AG09319 (cell line): Measurements from ENCODE around the gene TBC1D14.
"Not testable (repeated sequence)": the region's sequence is repeated elsewhere in the genome, so short reads cannot be mapped to it uniquely, and the experiment has no call there.

ENCODE experiments used
- DNase-seq: peaks from one replicate; pipeline ENCODE4 v3.0.0-alpha.2; 2010; ENCODE audit warnings: low read depth; ENCODE audit errors: extremely low read depth
- CTCF ChIP-seq: IDR thresholded peaks from 2 replicates; pipeline ENCODE4 v1.5.1; 2011; ENCODE audit warnings: low read depth, mild to moderate bottlenecking, inconsistent platforms, low read length, moderate library complexity

Gene TBC1D14

DNA sequence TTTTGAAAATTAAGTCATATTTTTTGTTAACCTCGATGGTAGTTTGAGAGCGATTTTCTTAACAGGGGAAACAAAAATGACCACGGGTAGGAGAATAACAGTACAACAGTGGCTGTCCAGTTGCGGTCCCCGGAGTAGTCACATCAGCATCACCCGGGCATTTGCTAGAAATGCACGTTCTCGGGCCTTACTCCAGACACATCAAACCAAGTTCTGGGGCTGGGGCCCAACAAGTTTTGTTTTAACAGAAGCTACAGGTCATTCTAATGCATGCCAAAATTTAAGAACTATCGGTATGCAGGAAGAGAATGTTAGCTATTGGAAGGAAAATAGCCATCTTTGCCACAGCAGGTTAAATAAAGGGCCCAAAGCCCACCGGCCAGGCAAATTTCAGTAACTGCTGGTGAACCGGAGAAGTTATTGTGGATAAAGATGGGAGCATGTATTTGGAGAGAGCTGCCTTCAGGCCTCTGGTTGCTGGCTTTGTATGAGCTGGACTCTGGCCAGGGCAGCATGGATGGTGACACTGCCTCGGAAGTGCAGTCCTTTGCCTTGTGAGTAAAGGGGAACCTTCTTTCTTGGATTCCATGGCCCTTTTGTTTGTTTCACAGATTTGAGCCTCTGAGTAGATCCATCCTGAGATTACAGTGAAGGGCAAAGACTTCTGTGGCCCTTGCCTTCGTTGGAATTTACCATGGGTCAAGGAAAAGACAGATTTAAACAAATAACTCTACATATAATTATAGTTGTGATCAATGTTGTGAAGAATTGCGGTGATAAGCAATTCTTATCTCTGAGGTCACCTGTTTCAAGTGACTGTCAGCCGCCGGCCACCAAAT lies 62.1 kb downstream of the TBC1D14 start:
- TF ChIP-seq CTCF, result no peak
- DNase-seq, result no peak

DNA sequence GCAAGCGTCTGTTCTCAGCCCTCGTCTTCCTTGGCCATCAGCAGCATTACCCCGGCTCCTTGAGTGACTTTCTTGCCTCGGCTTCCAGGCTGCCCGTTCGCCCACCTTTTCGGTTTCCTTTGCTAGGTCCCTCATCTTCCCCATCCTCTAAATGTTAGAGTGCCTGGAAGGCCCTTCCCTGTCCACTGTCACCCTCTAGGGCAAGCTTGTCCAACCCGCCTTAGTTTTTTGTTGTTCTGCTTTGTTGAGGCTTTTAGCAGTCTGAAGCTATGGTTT lies 62.7 kb downstream of the TBC1D14 start:
- TF ChIP-seq CTCF, result no peak
- no peak for DNase-seq

DNA sequence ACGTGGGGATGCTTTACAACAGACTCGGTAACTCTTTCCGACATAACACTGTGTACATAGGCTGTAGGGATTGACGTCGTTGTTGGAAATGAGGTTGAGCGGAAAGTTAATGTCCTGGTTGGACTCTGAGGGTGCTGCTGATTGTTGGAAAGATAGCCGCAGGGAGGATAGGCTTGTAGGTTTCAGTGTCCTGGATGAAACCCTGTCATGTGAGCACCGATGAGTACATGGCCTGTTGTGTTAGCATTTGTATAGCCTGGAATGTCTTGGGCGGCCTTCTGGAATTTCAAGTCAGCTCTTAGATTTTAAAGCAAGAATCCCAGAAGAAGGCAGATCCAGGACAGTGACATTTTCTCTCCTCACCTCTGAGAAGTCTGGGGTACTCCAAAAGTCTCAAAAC lies 63.3 kb downstream of the TBC1D14 start:
- TF ChIP-seq CTCF, result no peak
- no peak for DNase-seq

DNA sequence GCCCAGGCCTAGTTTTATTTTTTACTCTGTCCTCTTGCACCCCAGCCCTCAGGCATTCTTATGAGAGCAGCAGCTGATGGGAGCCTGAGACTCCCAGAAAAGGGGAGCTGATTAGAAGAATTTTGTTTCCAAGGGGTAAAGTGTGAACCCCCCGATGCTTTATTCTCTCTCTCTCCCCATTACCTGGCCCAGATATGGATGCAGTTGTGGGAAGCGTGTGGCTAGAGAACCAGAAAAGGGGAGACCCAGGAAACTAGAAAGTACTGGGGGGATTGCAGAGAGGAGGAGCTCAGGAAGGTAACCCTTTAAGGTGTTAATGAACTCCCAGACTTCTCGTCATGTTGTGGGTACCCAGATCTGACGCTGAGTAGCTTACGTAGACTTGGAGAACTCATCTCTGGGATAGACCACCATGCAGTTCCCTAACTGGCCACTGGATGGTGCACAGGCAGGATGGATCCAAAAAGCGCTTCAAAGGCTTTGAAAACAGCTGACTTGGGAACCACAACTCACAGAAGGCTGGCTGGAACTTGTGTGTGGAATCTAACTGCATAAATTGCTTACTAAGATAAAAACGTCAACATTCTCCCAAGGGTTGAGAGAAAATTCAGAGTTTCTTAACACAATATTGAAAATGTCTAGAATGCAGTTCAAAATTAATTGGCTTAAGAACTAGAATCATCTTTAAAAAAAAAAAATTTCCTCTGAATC lies 64.7 kb downstream of the TBC1D14 start:
- peak; percentile 99 for TF ChIP-seq CTCF
- DNase-seq, result peak; percentile 54

GRCh38 chr4:6977846-6978245 lies 68.2 kb downstream of the TBC1D14 start:
- DNase-seq, result not testable (repeated sequence)

- no peak for TF ChIP-seq CTCF
Measured at GRCh38 chr4:6983544-6984142, 74.0 kb downstream of the TBC1D14 start.

DNA sequence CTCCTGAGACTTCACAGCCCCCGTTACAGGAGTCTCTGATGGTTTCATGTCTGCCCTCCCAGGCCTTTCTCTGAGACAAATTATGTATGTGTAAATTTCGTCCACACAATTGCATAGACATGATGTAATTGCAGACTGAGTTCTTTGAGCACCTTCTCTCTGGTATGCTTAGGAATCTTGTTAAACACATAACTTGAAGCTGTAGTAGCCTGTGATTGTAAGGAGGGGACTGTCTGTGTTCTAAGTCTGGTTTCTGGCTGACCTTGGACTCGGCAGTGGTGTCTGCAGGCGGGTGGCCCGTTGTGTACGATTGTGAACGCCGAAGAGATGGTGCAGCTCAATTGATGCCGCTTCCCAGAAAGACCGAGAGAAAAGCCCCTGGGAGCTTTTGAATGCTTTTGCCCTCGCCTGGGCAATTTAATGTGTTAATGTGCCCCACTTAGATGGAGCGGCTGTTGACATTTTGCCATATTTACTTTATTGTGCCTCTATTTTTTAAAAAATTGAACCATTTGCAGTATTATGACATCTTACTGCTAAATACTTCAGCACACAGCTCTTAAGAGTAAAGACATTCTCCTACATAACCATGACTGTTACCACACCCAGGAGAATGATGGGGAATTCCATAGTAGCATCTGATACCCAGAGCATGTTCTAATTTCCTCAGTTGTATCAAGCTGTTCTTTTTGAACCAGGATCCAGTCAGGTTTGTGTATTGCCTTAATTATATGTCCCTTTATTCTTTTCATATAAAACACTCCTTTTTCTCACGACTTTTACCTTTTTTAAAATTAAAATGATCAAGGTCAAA lies 75.2 kb downstream of the TBC1D14 start:
- DNase-seq, result no peak
- TF ChIP-seq CTCF, result no peak

More at GRCh38 chr4:6983544-6984142, 74.0 kb downstream of the TBC1D14 start:
- no peak for DNase-seq
